HepG2 (cell line): Measurements from ENCODE around the gene OST4. TPM values are rescaled to one million over a fixed set of nuclear protein-coding genes. Genes with fewer than 3 reads are reported as not detected.

Experiments used
- AGO2 ChIP-seq: fragments of 200-400 bp; formaldehyde crosslinking; optimal IDR thresholded peaks from 2 replicates; pipeline ENCODE3; 2017; ENCODE audit warnings: mild to moderate bottlenecking, low read depth, low read length, moderate library complexity
- FOXO1 ChIP-seq: sonication (generic); formaldehyde crosslinking; IDR thresholded peaks from 2 replicates; pipeline ENCODE4 v1.4.0; 2020; ENCODE audit warnings: missing genetic modification reagents
- FOXP1 ChIP-seq, 2 experiments: fragments of 450-650 bp in 1 of 2; IDR thresholded peaks; 2 replicates each; pipeline ENCODE4 v1.6.1; 2017 to 2018; ENCODE audit warnings: antibody characterized with exemption in 1 of 2
- JARID2 ChIP-seq: sonication (generic); formaldehyde crosslinking; IDR thresholded peaks from 2 replicates; pipeline ENCODE4 v1.8.1; 2023; ENCODE audit warnings: missing genetic modification reagents, inconsistent platforms; ENCODE audit not compliant: insufficient replicate concordance
- KDM3A ChIP-seq: IDR thresholded peaks from 2 replicates; pipeline ENCODE4 v1.6.1; 2018; ENCODE audit warnings: low read depth, missing compliant biosample characterization
- LRRFIP1 ChIP-seq: sonication (generic); formaldehyde crosslinking; conservative IDR thresholded peaks from 2 replicates; pipeline ENCODE4 v1.4.0; 2020; ENCODE audit warnings: missing genetic modification reagents
- MATR3 ChIP-seq: sonication (generic); formaldehyde crosslinking; IDR thresholded peaks from 2 replicates; pipeline ENCODE4 v1.4.0; 2020; ENCODE audit warnings: missing genetic modification reagents
- NAIF1 ChIP-seq: sonication (generic); formaldehyde crosslinking; IDR thresholded peaks from 2 replicates; pipeline ENCODE4 v1.5.0; 2020; ENCODE audit warnings: mild to moderate bottlenecking, missing genetic modification reagents, borderline replicate concordance
- NBN ChIP-seq: fragments of 450-650 bp; conservative IDR thresholded peaks from 2 replicates; pipeline ENCODE4 v1.6.1; 2017
- NFATC3 ChIP-seq: sonication (generic); formaldehyde crosslinking; IDR thresholded peaks from 2 replicates; pipeline ENCODE4 v1.5.1; 2020; ENCODE audit warnings: mild to moderate bottlenecking, missing genetic modification reagents
- NR2C2 ChIP-seq: sonication (generic); formaldehyde crosslinking; IDR thresholded peaks from 2 replicates; pipeline ENCODE4 v1.4.0; 2020; ENCODE audit warnings: missing genetic modification reagents, mild to moderate bottlenecking, moderate library complexity, borderline replicate concordance
- PCBP1 ChIP-seq: fragments of 200-400 bp; formaldehyde crosslinking; IDR thresholded peaks from 2 replicates; pipeline ENCODE4 v1.6.1; 2017; ENCODE audit warnings: mild to moderate bottlenecking, low read depth, low read length, borderline replicate concordance
- REPIN1 ChIP-seq: sonication (generic); formaldehyde crosslinking; IDR thresholded peaks from 2 replicates; pipeline ENCODE4 v1.8.0; 2022; ENCODE audit warnings: missing genetic modification reagents, low read depth, mild to moderate bottlenecking, borderline replicate concordance
- SAFB2 ChIP-seq: sonication (generic); formaldehyde crosslinking; IDR thresholded peaks from 2 replicates; pipeline ENCODE4 v1.5.1; 2020; ENCODE audit warnings: missing genetic modification reagents, low read depth, mild to moderate bottlenecking, borderline replicate concordance
- SMAD3 ChIP-seq: sonication (generic); formaldehyde crosslinking; IDR thresholded peaks from 2 replicates; pipeline ENCODE4 v1.4.0; 2020; ENCODE audit warnings: missing genetic modification reagents
- XBP1 ChIP-seq: sonication (generic); formaldehyde crosslinking; IDR thresholded peaks from 2 replicates; pipeline ENCODE4 v1.5.0; 2020; ENCODE audit warnings: missing genetic modification reagents
- YY1 ChIP-seq: IDR thresholded peaks from 2 replicates; pipeline ENCODE4 v1.6.1; 2011; ENCODE audit warnings: low read length, low read depth, moderate library complexity, mild to moderate bottlenecking; ENCODE audit not compliant: insufficient read depth, insufficient replicate concordance
- ZBTB38 ChIP-seq: sonication (generic); formaldehyde crosslinking; IDR thresholded peaks from 2 replicates; pipeline ENCODE4 v1.5.1; 2020; ENCODE audit warnings: mild to moderate bottlenecking, missing genetic modification reagents
- ZMAT5 ChIP-seq: sonication (generic); formaldehyde crosslinking; IDR thresholded peaks from 2 replicates; pipeline ENCODE4 v1.5.0; 2020; ENCODE audit warnings: mild to moderate bottlenecking, low read depth, missing genetic modification reagents, borderline replicate concordance
- ZNF121 ChIP-seq: sonication (generic); formaldehyde crosslinking; IDR thresholded peaks from 2 replicates; pipeline ENCODE4 v1.5.0; 2020; ENCODE audit warnings: mild to moderate bottlenecking, missing genetic modification reagents
- ZNF224 ChIP-seq: sonication (generic); formaldehyde crosslinking; IDR thresholded peaks from 2 replicates; pipeline ENCODE4 v1.5.0; 2020; ENCODE audit warnings: mild to moderate bottlenecking, missing genetic modification reagents
- ZNF777 ChIP-seq: sonication (generic); formaldehyde crosslinking; IDR thresholded peaks from 2 replicates; pipeline ENCODE4 v1.4.0; 2020; ENCODE audit warnings: missing genetic modification reagents
- ZNF839 ChIP-seq: sonication (generic); formaldehyde crosslinking; IDR thresholded peaks from 2 replicates; pipeline ENCODE4 v1.4.0; 2020; ENCODE audit warnings: missing genetic modification reagents, mild to moderate bottlenecking, borderline replicate concordance
- polyA plus RNA-seq, 8 experiments: library from polyadenylated mRNA; depleted of rRNA in 3 of 8; stranded (reverse) in 7 of 8; unstranded in 1 of 8; fragments of >200 nt; fragmentation: Illumina TruSeq in 4 of 8; extraction: Trizol in 4 of 8; gene quantifications; 2 replicates each; pipeline versions ENCODE4 v1.2.1 to v1.2.3, GENCODE V29; 2011 to 2016; ENCODE audit warnings: low read depth in 4 of 8, missing spikeins in 1 of 8, mixed read lengths in 1 of 8; ENCODE audit not compliant: insufficient read depth in 1 of 8
- total RNA-seq, 5 experiments: library from RNA; depleted of rRNA; stranded (reverse); fragments of >200 nt; fragmentation: Illumina TruSeq; extraction: Trizol; gene quantifications; 2 replicates each; pipeline ENCODE4 v1.2.3, GENCODE V29; 2016; ENCODE audit warnings: low read depth in 1 of 5
- TF ChIP-seq, protein P1 (sequence below): sonication (generic); formaldehyde crosslinking; IDR thresholded peaks from 2 replicates; pipeline ENCODE4 v1.5.1; 2020; ENCODE audit warnings: mild to moderate bottlenecking, missing genetic modification reagents, moderate library complexity

Gene OST4
- total and polyA plus RNA-seq, 2 of the 13 experiments (the other 11 are each of a cell fraction or from before 2014, with no cell fraction given): 498 to 584 TPM

GRCh38 chr2:27050281-27050995, 21.0 kb downstream of the OST4 start (continued):
- TF ChIP-seq, protein P1, sequence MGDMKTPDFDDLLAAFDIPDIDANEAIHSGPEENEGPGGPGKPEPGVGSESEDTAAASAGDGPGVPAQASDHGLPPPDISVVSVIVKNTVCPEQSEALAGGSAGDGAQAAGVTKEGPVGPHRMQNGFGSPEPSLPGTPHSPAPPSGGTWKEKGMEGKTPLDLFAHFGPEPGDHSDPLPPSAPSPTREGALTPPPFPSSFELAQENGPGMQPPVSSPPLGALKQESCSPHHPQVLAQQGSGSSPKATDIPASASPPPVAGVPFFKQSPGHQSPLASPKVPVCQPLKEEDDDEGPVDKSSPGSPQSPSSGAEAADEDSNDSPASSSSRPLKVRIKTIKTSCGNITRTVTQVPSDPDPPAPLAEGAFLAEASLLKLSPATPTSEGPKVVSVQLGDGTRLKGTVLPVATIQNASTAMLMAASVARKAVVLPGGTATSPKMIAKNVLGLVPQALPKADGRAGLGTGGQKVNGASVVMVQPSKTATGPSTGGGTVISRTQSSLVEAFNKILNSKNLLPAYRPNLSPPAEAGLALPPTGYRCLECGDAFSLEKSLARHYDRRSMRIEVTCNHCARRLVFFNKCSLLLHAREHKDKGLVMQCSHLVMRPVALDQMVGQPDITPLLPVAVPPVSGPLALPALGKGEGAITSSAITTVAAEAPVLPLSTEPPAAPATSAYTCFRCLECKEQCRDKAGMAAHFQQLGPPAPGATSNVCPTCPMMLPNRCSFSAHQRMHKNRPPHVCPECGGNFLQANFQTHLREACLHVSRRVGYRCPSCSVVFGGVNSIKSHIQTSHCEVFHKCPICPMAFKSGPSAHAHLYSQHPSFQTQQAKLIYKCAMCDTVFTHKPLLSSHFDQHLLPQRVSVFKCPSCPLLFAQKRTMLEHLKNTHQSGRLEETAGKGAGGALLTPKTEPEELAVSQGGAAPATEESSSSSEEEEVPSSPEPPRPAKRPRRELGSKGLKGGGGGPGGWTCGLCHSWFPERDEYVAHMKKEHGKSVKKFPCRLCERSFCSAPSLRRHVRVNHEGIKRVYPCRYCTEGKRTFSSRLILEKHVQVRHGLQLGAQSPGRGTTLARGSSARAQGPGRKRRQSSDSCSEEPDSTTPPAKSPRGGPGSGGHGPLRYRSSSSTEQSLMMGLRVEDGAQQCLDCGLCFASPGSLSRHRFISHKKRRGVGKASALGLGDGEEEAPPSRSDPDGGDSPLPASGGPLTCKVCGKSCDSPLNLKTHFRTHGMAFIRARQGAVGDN (CRISPR knock-in tag): no peak; the same call in none of the 2 replicates
- TF ChIP-seq NAIF1 (CRISPR knock-in tag) (no peak), ZBTB38 (CRISPR knock-in tag) (peak; percentile 82; the same call in 1 of the 2 replicates), JARID2 (CRISPR knock-in tag) (peak; percentile 67), PCBP1 (no peak), LRRFIP1 (CRISPR knock-in tag) (0 out of 2 replicates have a peak, but pooled peaks have one; percentile 12), ZNF777 (CRISPR knock-in tag) (peak; percentile 87), ZNF839 (no peak; the same call in 1 of the 2 replicates), NFATC3 (CRISPR knock-in tag) (no peak; the same call in 1 of the 2 replicates), ZNF224 (CRISPR knock-in tag) (no peak; the same call in 1 of the 2 replicates), MATR3 (CRISPR knock-in tag) (no peak), NBN (no peak), REPIN1 (CRISPR knock-in tag) (peak; percentile 77; the same call in 1 of the 2 replicates), FOXP1 (IDR thresholded peaks at IDR 0.05) (no peak), FOXP1 (CRISPR knock-in tag; IDR thresholded peaks at IDR 0.05) (no peak), KDM3A (CRISPR knock-in tag) (peak; percentile 96), FOXO1 (no peak), NR2C2 (CRISPR knock-in tag) (peak; percentile 11), YY1 (peak; percentile 69), ZMAT5 (CRISPR knock-in tag) (no peak), SAFB2 (CRISPR knock-in tag) (no peak), SMAD3 (CRISPR knock-in tag) (peak; percentile 93), XBP1 (CRISPR knock-in tag) (no peak), ZNF121 (CRISPR knock-in tag) (peak; percentile 26; the same call in 1 of the 2 replicates), AGO2 (peak; percentile 94)
